OCI-LY3 (cell line): ENCODE results near the gene ARHGEF6.

ENCODE experiments used
- EZH2phosphoT487 ChIP-seq: fragments of 200-600 bp; shearing (Covaris generic); IDR thresholded peaks from 2 replicates; pipeline ENCODE4 v1.6.1; 2018; ENCODE audit warnings: antibody characterized with exemption, mixed run types, low read depth
- TF ChIP-seq, protein P1 (sequence below): fragments of 200-600, 300-600 bp; sonication (generic); IDR thresholded peaks from 2 replicates; pipeline ENCODE4 v1.5.1; 2014; ENCODE audit warnings: antibody characterized with exemption, low read length, low read depth

DNA sequence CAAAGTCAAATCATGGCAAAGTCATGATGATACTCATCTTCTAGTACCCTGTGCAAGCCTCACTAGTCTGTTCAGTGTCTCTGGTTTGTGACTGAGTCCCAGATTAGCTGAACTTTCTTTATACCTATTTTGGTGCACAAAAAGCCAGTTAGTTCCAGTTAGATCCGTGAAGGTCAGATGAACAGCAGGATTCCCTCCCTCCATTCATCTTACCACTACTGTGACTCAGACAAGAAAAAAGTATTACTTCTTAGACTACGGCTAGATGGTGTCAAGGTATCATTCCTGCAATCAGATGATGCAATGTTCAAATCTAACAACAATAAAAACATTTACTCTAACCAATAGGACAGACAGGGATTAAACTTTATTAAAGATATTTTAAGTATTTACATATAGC lies 30.4 kb downstream of the ARHGEF6 start:
- TF ChIP-seq, protein P1, sequence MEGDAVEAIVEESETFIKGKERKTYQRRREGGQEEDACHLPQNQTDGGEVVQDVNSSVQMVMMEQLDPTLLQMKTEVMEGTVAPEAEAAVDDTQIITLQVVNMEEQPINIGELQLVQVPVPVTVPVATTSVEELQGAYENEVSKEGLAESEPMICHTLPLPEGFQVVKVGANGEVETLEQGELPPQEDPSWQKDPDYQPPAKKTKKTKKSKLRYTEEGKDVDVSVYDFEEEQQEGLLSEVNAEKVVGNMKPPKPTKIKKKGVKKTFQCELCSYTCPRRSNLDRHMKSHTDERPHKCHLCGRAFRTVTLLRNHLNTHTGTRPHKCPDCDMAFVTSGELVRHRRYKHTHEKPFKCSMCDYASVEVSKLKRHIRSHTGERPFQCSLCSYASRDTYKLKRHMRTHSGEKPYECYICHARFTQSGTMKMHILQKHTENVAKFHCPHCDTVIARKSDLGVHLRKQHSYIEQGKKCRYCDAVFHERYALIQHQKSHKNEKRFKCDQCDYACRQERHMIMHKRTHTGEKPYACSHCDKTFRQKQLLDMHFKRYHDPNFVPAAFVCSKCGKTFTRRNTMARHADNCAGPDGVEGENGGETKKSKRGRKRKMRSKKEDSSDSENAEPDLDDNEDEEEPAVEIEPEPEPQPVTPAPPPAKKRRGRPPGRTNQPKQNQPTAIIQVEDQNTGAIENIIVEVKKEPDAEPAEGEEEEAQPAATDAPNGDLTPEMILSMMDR, result no peak
- no peak for TF ChIP-seq EZH2phosphoT487
